ENCODE data around the gene TRIM2.

DNA sequence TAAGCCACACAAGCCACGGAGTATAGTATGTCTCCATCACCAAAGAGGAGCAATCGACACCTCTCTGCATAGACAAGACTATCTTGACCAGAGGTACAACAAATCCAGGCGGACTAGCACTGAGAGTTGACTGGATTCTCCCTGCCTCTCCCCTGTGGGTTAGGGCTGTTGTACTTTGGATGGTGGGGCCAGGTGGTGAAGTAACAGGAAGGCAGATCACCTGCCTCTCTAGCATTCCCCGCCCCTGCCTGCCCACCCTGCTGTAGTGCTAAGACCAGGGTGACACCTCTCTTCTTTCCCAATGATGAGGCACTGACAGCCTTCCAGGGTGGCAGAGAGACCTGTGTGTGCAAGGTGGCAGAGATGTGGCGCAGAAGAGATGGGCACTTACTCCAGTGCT is 47.5 kb upstream of the TRIM2 start:
- TF ChIP-seq, protein P1, sequence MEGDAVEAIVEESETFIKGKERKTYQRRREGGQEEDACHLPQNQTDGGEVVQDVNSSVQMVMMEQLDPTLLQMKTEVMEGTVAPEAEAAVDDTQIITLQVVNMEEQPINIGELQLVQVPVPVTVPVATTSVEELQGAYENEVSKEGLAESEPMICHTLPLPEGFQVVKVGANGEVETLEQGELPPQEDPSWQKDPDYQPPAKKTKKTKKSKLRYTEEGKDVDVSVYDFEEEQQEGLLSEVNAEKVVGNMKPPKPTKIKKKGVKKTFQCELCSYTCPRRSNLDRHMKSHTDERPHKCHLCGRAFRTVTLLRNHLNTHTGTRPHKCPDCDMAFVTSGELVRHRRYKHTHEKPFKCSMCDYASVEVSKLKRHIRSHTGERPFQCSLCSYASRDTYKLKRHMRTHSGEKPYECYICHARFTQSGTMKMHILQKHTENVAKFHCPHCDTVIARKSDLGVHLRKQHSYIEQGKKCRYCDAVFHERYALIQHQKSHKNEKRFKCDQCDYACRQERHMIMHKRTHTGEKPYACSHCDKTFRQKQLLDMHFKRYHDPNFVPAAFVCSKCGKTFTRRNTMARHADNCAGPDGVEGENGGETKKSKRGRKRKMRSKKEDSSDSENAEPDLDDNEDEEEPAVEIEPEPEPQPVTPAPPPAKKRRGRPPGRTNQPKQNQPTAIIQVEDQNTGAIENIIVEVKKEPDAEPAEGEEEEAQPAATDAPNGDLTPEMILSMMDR (IDR thresholded peaks at IDR 0.05; ENCODE audit: low read length) = no peak
- TF ChIP-seq EZH2 (optimal IDR thresholded peaks at IDR 0.05; ENCODE audit: low read depth, low read length) (no peak), EZH2phosphoT487 (IDR thresholded peaks at IDR 0.05; ENCODE audit: low read length) (no peak)
